PC-9 (cell line): ENCODE data around the gene MAB21L3.

Experiments
- CTCF ChIP-seq: fragments of 200-600 bp; sonication (generic); conservative IDR thresholded peaks from 2 replicates; pipeline ENCODE4 v1.6.1; 2017; ENCODE audit warnings: mixed run types, antibody characterized with exemption, mild to moderate bottlenecking, moderate library complexity
- EZH2 ChIP-seq: fragments of 200-600 bp; sonication (generic); IDR thresholded peaks from 2 replicates; pipeline ENCODE4 v1.8.0; 2017; ENCODE audit warnings: antibody characterized with exemption, low read depth

GRCh38 chr1:116106646-116107045 is 4.6 kb upstream of the MAB21L3 start:
- TF ChIP-seq EZH2, result no peak
- no peak for TF ChIP-seq CTCF
